Testis (tissue), 2 donors: ENCODE results near the gene PAPSS2.

ENCODE experiments used
- POLR2A ChIP-seq: fragments of 450-650 bp; IDR thresholded peaks from one replicate; pipeline ENCODE4 v1.6.1; 2017; ENCODE audit warnings: antibody characterized with exemption, mild to moderate bottlenecking, moderate library complexity
- TF ChIP-seq, protein P1 (sequence below), 3 experiments: fragments of 450-650 bp in 2 of 3; fragments of 200-600 bp in 1 of 3; sonication (generic) in 1 of 3; IDR thresholded peaks; one replicate each; pipeline ENCODE4 v1.5.1; 2016 to 2019; ENCODE audit warnings: antibody characterized with exemption in 3 of 3, mild to moderate bottlenecking in 2 of 3, moderate library complexity in 1 of 3

DNA sequence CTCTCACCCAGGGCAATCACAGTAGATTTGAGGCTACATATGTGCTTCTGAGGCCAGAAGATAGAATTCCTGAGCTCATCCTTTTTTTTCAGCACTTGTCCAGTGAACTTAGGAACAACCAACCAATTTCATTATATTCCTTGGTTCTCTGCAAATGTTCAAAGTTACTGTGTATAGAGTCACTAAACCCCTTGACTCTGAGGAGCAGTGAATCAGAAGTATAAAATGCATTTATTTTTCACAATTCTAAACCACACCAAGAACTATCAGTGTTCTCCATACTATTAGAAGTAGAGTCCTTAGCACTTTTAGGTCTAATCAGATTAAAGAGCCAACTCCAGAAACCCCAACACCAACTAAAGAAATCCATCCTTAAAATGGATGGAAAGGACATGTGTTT lies 19.6 kb upstream of the PAPSS2 start:
- TF ChIP-seq, protein P1, sequence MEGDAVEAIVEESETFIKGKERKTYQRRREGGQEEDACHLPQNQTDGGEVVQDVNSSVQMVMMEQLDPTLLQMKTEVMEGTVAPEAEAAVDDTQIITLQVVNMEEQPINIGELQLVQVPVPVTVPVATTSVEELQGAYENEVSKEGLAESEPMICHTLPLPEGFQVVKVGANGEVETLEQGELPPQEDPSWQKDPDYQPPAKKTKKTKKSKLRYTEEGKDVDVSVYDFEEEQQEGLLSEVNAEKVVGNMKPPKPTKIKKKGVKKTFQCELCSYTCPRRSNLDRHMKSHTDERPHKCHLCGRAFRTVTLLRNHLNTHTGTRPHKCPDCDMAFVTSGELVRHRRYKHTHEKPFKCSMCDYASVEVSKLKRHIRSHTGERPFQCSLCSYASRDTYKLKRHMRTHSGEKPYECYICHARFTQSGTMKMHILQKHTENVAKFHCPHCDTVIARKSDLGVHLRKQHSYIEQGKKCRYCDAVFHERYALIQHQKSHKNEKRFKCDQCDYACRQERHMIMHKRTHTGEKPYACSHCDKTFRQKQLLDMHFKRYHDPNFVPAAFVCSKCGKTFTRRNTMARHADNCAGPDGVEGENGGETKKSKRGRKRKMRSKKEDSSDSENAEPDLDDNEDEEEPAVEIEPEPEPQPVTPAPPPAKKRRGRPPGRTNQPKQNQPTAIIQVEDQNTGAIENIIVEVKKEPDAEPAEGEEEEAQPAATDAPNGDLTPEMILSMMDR (IDR thresholded peaks at IDR 0.05), result no peak
- no peak for TF ChIP-seq POLR2A
